ENCODE measurements around the gene HRCT1.

Gene HRCT1

DNA sequence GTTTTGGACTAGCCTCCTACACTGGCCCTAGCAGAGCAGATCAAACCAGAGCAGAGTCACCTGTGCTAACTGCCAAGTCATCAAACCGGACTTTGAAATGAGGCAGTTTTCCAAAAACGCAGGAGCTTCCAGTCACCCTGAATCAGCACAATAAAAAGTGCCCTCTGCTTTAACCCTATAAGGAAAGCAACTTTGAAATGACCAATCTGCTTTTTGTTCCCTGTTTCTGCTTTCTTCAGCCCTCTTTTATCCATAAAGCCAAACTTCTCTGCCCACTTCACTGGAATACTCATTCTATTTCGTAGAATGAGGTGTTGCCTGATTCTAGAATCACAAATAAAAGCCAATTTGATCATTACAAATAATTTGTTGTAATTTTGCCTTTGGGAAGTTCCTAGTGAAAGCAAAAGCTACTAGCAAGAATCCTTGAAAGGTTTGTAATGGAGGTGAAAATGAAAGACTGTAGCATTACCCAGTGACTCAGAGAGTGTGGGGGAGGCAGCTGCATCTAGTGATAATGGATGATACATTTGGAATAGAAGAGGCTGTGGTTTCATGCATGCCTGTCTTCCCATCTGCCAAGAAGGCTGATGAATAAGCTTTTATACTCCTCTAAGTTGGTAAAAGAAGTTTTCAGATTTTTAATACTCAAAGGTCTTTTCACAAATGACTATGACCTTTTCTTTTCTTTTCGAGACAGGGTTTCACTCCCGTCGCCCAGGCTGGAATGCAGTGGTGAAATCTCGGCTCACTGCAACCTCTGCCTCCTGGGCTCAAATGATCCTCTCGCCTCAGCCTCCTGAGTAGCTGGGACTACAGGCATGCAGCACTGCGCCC is 18.1 kb downstream of the HRCT1 start:
- in situ Hi-C loops (cut with MboI; ENCODE audit: low sequenced_read_pairs, unreplicated experiment), result no loop called here
- no peak for DNase-seq (ENCODE audit: low spot score)
- TF ChIP-seq, protein P1, sequence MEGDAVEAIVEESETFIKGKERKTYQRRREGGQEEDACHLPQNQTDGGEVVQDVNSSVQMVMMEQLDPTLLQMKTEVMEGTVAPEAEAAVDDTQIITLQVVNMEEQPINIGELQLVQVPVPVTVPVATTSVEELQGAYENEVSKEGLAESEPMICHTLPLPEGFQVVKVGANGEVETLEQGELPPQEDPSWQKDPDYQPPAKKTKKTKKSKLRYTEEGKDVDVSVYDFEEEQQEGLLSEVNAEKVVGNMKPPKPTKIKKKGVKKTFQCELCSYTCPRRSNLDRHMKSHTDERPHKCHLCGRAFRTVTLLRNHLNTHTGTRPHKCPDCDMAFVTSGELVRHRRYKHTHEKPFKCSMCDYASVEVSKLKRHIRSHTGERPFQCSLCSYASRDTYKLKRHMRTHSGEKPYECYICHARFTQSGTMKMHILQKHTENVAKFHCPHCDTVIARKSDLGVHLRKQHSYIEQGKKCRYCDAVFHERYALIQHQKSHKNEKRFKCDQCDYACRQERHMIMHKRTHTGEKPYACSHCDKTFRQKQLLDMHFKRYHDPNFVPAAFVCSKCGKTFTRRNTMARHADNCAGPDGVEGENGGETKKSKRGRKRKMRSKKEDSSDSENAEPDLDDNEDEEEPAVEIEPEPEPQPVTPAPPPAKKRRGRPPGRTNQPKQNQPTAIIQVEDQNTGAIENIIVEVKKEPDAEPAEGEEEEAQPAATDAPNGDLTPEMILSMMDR (IDR thresholded peaks at IDR 0.05; ENCODE audit: borderline replicate concordance, control extremely low read depth, extremely low read depth, insufficient read depth, missing control alignments), result no peak

DNA sequence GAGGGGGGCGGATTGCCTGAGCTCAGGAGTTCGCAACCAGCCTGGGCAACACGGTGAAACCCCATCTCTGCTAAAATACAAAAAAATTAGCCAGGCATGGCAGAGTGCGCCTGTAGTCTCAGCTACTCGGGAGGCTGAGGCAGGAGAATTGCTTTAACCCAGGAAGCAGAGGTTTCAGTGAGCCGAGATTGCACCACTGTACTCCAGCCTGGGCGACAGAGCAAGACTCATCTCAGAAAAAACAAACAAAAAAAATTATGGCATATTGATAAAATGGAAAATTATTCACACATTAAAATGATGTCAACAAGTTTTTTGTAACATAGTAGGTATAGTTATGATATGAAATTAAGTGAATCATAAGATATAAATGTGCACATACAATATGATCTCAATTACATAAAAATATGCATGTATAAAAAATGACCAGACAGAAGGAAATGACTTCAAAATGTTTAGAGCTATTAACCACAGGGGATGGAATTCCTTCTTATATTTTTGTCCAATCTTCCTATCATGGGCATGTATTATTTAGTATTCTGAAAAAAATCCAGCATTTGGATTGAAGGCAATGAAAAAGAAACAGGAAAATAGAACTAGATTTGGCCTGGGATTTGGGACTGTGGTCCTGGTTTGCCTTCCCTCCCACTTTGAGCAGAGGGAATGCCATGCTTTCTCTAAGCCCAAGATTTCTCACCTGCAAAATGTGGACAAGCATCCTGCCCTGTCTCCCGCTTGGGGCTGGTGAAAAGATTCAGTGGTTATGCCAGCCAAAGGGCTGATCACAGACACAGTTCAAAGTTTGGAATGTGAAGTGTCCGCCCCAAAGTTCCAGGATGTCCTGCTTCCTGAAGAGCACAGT is 22.8 kb downstream of the HRCT1 start:
- DNase-seq (ENCODE audit: low spot score), result no peak
- in situ Hi-C loops (cut with MboI; ENCODE audit: low sequenced_read_pairs, unreplicated experiment), result no loop called here
- TF ChIP-seq, protein P1 (IDR thresholded peaks at IDR 0.05; ENCODE audit: borderline replicate concordance, control extremely low read depth, extremely low read depth, insufficient read depth, missing control alignments), result no peak

DNA sequence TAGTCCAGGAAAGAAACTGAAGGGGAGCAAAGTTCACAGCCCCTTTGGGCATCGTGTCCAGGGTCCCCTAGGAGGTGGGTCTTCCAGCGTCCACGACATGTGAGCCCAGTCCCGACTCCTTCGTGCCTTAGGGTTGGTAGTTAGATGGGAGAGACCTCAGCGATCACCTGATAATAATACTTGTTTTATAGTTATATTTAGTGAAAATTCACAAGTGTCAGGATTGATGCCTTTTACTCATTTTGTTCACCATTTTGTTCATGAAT is 23.4 kb downstream of the HRCT1 start:
- DNase-seq (ENCODE audit: low spot score), result no peak
- in situ Hi-C loops (cut with MboI; ENCODE audit: low sequenced_read_pairs, unreplicated experiment), result no loop called here
- TF ChIP-seq, protein P1 (IDR thresholded peaks at IDR 0.05; ENCODE audit: borderline replicate concordance, control extremely low read depth, extremely low read depth, insufficient read depth, missing control alignments), result no peak

DNA sequence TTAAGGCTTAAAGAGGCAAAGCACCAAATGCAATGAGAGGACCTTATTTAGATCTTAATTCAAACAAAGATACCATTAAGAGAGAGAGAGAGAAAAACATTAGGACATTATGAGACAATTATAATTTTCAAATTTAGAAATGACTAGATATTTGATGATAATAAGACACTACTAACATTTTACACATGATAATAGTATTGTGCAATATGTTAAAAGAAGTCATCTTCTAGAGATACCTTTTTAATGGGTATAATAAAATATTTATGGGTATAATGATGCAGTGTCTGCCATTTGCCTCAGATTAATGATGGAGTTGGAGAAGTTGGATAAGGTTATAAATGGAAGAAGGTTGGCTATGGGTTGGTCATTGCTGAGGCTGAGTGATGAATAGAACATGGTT is 24.5 kb downstream of the HRCT1 start:
- TF ChIP-seq, protein P1 (IDR thresholded peaks at IDR 0.05; ENCODE audit: borderline replicate concordance, control extremely low read depth, extremely low read depth, insufficient read depth, missing control alignments), result no peak
- no peak for DNase-seq (ENCODE audit: low spot score)
- in situ Hi-C loops (cut with MboI; ENCODE audit: low sequenced_read_pairs, unreplicated experiment), result no loop called here

DNA sequence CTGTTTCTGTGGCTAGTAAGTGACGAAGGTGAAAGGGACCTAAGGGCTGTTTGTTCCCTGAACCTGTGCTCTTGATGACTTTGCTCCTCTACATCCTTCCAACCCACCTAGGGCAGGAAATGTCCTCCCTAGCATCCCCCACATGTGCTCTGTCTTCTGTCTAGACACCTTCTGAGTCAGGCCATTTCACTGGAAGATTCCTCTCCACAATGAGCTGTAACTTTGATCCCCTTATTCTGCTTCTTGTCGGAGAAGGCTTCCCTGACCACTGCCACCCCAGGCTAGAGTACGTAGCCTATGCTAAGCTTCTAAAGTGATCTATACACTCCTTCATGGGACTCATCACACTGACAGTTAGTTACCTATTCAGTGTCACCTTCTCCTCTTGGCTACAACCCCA is 25.0 kb downstream of the HRCT1 start:
- in situ Hi-C loops (cut with MboI; ENCODE audit: low sequenced_read_pairs, unreplicated experiment), result no loop called here
- TF ChIP-seq, protein P1 (IDR thresholded peaks at IDR 0.05; ENCODE audit: borderline replicate concordance, control extremely low read depth, extremely low read depth, insufficient read depth, missing control alignments), result no peak
- DNase-seq (ENCODE audit: low spot score), result no peak

DNA sequence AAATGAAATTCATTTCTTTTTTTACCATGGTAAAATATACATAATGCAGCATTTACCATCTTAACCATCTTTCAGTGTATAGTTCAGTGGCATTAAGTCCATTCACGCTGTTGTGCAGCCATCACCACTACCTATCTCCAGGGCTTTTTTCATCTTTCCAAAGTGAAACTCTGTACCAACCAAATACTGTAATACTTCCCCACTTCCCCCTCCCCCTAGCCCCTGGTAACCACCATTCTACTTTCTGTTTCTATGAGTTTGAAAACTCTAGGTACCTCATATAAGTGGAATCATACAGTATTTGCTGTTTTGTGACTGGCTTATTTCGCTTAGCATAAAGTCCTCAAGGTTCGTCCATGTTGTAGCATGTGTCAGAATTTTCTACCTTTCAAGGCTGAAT is 26.7 kb downstream of the HRCT1 start:
- TF ChIP-seq, protein P1 (IDR thresholded peaks at IDR 0.05; ENCODE audit: borderline replicate concordance, control extremely low read depth, extremely low read depth, insufficient read depth, missing control alignments), result no peak
- in situ Hi-C loops (cut with MboI; ENCODE audit: low sequenced_read_pairs, unreplicated experiment), result no loop called here
- DNase-seq (ENCODE audit: low spot score), result no peak
